Measurements from ENCODE around the gene GAK. TPM values are rescaled to one million over a fixed set of nuclear protein-coding genes. Genes with fewer than 3 reads are reported as not detected.

Gene GAK
- total RNA-seq, 1 donor from 2014 or later, result 97.1 TPM

DNA sequence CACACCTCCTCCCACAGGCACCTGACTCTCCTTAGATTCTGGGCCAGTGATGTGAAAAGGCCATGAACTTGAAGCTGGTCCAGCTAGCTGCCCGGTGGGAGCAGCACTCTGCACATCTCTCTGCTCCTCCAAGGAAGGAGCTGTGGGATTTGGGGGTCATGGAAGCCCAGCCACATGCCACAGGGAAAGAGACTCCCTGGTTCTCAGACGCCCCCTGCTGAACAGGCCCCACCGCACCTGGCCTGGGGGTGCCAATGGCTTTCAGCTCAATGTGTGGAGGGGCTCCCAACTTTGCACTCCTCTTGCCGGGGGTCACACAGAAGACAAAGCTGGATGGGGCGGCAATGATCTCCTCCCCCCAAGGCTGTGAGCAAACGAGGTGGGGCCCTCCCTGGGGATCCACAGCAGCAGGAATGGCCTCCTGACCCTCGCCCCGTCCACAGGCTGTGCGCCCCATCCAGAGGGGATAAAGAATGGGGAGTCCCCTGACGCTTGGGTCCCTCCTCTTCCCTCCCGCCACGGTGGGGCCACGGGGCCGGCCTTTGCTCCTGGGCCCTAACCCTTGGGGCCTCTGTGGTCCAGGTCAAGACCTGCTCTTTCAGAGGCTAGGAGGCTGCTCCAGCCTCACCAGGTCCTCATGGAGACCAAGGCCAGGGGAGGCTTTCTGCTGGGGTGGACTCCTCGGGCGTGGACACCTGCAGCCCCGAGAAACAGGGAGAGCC, 51.3 kb downstream of the GAK start:
- peaks cover 13% of the 10 kb centered on the region for H3K36me3 Mint-ChIP-seq
- H3K27ac Mint-ChIP-seq, result no peak overlapping the region
- no peaks in the 10 kb centered on the region for H3K4me1 Mint-ChIP-seq (ENCODE audit: unreplicated experiment)
- TF ChIP-seq, protein P1, sequence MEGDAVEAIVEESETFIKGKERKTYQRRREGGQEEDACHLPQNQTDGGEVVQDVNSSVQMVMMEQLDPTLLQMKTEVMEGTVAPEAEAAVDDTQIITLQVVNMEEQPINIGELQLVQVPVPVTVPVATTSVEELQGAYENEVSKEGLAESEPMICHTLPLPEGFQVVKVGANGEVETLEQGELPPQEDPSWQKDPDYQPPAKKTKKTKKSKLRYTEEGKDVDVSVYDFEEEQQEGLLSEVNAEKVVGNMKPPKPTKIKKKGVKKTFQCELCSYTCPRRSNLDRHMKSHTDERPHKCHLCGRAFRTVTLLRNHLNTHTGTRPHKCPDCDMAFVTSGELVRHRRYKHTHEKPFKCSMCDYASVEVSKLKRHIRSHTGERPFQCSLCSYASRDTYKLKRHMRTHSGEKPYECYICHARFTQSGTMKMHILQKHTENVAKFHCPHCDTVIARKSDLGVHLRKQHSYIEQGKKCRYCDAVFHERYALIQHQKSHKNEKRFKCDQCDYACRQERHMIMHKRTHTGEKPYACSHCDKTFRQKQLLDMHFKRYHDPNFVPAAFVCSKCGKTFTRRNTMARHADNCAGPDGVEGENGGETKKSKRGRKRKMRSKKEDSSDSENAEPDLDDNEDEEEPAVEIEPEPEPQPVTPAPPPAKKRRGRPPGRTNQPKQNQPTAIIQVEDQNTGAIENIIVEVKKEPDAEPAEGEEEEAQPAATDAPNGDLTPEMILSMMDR (conservative IDR thresholded peaks at IDR 0.05), result no peak
- no peaks in the 10 kb centered on the region for H3K27me3 Mint-ChIP-seq
- H3K9me3 Mint-ChIP-seq, result no peaks in the 10 kb centered on the region
- DNase-seq (ENCODE audit: extremely low spot score, unreplicated experiment), result no peak
- no peak overlapping the region for H3K4me3 Mint-ChIP-seq

DNA sequence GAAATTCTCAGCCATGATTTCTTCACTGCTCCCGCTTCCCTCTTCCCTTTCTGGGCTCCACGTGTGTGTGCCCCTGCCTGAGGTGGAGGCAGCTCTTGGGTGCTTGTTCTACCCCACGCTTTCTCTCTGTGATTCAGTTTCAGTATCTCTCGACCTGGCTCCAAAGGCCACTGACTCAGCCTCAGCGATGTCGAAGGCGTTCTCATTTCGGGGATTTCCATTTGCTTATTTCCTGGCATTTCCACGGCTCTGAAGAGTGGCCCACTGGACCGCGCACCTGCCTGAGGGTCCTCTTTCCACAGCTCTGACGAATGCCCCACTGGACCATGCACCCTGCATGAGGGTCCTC, 52.4 kb downstream of the GAK start:
- TF ChIP-seq, protein P1 (conservative IDR thresholded peaks at IDR 0.05), result no peak
- DNase-seq (ENCODE audit: extremely low spot score, unreplicated experiment), result no peak
- no peaks in the 10 kb centered on the region for H3K27me3 Mint-ChIP-seq
- H3K36me3 Mint-ChIP-seq, result peaks cover 13% of the 10 kb centered on the region
- H3K4me3 Mint-ChIP-seq, result no peak overlapping the region
- H3K27ac Mint-ChIP-seq, result no peak overlapping the region
- no peaks in the 10 kb centered on the region for H3K4me1 Mint-ChIP-seq (ENCODE audit: unreplicated experiment)
- no peaks in the 10 kb centered on the region for H3K9me3 Mint-ChIP-seq

DNA sequence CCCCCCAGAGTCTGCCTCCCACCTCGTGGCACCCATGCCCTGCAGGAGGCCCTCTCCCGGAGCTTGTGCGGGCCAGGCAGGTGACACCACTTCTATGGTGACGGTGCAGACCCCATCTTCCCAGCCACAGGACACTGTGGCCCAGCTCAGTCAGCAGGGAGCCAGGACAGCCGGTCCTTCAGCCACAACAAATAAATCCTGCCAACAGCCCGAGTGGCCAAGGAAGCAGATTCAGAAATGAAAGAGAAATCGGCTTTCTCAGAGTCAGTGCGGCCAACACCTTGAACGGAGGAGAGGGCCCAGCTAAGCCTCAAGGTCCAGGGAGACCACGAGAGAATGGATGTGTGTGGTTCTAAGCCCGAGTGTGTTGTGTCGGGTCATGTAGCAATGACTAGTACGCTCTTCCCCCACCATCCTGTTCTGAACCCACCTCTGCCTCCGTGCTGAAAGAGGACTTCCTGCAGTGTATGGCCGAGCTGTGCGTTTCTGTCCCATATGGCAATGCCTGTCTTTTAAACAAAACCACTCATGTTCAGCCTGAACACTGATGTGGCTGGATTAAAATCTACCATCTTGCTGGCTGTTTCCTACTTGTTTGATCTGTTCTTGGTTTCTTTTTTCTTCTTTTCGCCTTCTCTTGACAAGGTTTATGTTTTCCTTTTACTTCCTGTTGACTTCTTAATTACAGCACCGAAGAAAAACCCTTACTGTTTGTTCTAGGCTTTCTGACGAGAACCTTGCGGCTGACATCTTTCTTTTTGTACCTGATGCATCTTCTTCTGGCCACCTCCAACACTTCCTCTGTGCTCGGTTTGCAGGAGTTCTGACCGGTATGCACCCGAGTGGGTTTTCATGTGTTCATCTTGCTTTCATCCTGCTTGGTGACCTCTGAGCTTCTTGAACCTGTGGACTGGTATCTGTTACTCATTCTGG, 53.1 kb downstream of the GAK start:
- no peaks in the 10 kb centered on the region for H3K4me1 Mint-ChIP-seq (ENCODE audit: unreplicated experiment)
- DNase-seq (ENCODE audit: extremely low spot score, unreplicated experiment), result no peak
- no peak overlapping the region for H3K4me3 Mint-ChIP-seq
- no peaks in the 10 kb centered on the region for H3K9me3 Mint-ChIP-seq
- TF ChIP-seq, protein P1 (conservative IDR thresholded peaks at IDR 0.05), result no peak
- H3K27ac Mint-ChIP-seq, result no peak overlapping the region
- no peaks in the 10 kb centered on the region for H3K27me3 Mint-ChIP-seq
- H3K36me3 Mint-ChIP-seq, result peaks cover 13% of the 10 kb centered on the region

DNA sequence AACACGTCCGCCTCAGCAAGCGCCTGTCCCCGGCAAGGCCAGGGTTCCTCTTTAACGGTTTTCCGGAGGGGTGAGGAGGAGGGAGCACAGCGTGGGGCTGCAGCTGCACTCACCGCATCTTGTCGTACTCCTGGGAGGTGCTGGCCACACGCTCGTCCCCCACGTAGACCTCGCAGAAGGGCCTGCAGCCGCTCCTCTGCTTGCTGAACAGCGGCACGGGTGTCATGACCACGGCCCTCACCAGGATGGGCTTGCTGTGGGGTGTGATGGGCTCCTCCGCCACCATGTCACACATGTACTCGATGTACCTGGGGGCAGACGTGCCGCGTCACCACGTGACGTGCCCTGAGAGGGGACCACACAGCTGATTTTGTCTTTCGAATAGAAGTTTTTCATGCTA, 54.6 kb downstream of the GAK start:
- no peak overlapping the region for H3K27ac Mint-ChIP-seq

DNA sequence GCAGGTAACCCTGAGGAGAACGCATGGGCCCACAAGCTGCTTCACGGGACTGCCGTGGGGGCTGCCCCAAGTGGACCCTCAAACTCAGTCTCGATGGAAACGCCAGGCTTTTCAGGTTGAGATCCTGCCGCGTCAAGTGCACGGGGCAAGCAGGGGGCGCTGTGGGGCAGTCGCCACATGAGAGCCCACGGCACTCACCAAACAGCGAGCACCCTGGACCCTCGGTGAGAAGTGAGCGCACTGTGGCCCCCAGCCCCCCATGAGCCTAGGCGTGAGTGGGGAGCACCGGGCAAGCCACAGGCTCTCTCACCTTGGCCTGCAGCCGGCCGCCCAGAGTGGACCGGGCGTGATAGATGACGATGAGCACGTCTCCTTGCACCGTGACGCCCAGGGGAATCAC, 55.3 kb downstream of the GAK start:
- H3K4me1 Mint-ChIP-seq (ENCODE audit: unreplicated experiment), result no peaks in the 10 kb centered on the region
- H3K36me3 Mint-ChIP-seq, result peaks cover 13% of the 10 kb centered on the region
- no peak overlapping the region for H3K4me3 Mint-ChIP-seq
- H3K9me3 Mint-ChIP-seq, result no peaks in the 10 kb centered on the region
- TF ChIP-seq, protein P1 (conservative IDR thresholded peaks at IDR 0.05), result peak; percentile 52
- H3K27ac Mint-ChIP-seq, result no peak overlapping the region
- DNase-seq (ENCODE audit: extremely low spot score, unreplicated experiment), result no peak
- H3K27me3 Mint-ChIP-seq, result no peaks in the 10 kb centered on the region

More for the DNA sequence above, 54.6 kb downstream of the GAK start:
- Mint-ChIP-seq H3K9me3 (no peaks in the 10 kb centered on the region), H3K27me3 (no peaks in the 10 kb centered on the region), H3K4me1 (ENCODE audit: unreplicated experiment) (no peaks in the 10 kb centered on the region), H3K4me3 (no peak overlapping the region), H3K36me3 (peaks cover 13% of the 10 kb centered on the region)
- TF ChIP-seq, protein P1 (conservative IDR thresholded peaks at IDR 0.05), result no peak
- no peak for DNase-seq (ENCODE audit: extremely low spot score, unreplicated experiment)
